Smooth muscle cell (in vitro differentiated cells): Measurements from ENCODE around the gene EMC10. TPM values are rescaled to one million over a fixed set of nuclear protein-coding genes. Genes with fewer than 3 reads are reported as not detected.

Experiments used
- DNase-seq: peaks from one replicate; lab custom pipeline; 2025; ENCODE audit not compliant: unreplicated experiment; lab: John Stamatoyannopoulos, UW
- H2AFZ ChIP-seq: fragments of 200-600 bp; sonication (generic); 2 replicates; pipeline ENCODE4 v1.6.0; 2016; ENCODE audit warnings: antibody characterized with exemption, low read depth, mild to moderate bottlenecking
- H3F3A ChIP-seq: fragments of 200-600 bp; sonication (generic); 2 replicates; pipeline ENCODE4 v1.6.0; 2017; ENCODE audit warnings: antibody characterized with exemption, low read depth
- H3K27ac ChIP-seq: fragments of 200-600 bp; sonication (generic); 2 replicates; pipeline ENCODE4 v1.5.1; 2016; ENCODE audit warnings: low read depth, mild to moderate bottlenecking
- H3K27me3 ChIP-seq: fragments of 200-600 bp; sonication (generic); 2 replicates; pipeline ENCODE4 v1.6.1; 2016; ENCODE audit warnings: low read depth, mild to moderate bottlenecking
- H3K36me3 ChIP-seq: fragments of 200-600 bp; sonication (generic); 2 replicates; pipeline ENCODE4 v1.5.1; 2016; ENCODE audit warnings: low read depth
- H3K4me1 ChIP-seq: fragments of 200-600 bp; sonication (generic); 2 replicates; pipeline ENCODE4 v1.5.1; 2016; ENCODE audit warnings: low read depth
- H3K4me2 ChIP-seq: fragments of 200-600 bp; sonication (generic); 2 replicates; pipeline ENCODE4 v1.6.0; 2016; ENCODE audit warnings: mild to moderate bottlenecking
- H3K4me3 ChIP-seq: fragments of 200-600 bp; sonication (generic); 2 replicates; pipeline ENCODE4 v1.5.1; 2016; ENCODE audit warnings: mild to moderate bottlenecking
- H3K79me2 ChIP-seq: fragments of 200-600 bp; sonication (generic); 2 replicates; pipeline ENCODE4 v1.6.0; 2016; ENCODE audit warnings: low read depth, mild to moderate bottlenecking
- H3K9ac ChIP-seq: fragments of 200-600 bp; sonication (generic); 2 replicates; pipeline ENCODE4 v1.6.0; 2016; ENCODE audit warnings: low read depth
- H3K9me3 ChIP-seq: fragments of 200-600 bp; sonication (generic); replicated peaks from 2 replicates; pipeline ENCODE4 v1.5.1; 2016; ENCODE audit warnings: low read depth
- H4K20me1 ChIP-seq: fragments of 200-600 bp; sonication (generic); 2 replicates; pipeline ENCODE4 v1.6.0; 2016; ENCODE audit warnings: low read depth
- CTCF ChIP-seq: fragments of 200-600 bp; sonication (generic); IDR thresholded peaks from 2 replicates; pipeline ENCODE4 v1.5.1; 2017; ENCODE audit warnings: borderline replicate concordance, mild to moderate bottlenecking, antibody characterized with exemption; ENCODE audit not compliant: insufficient read depth, poor library complexity, severe bottlenecking
- WGBS: methylation state at CpG from one replicate; pipeline ENCODE4 v1.1.7; 2016; ENCODE audit warnings: low lambda C conversion rate; 5-methylcytosine and 5-hydroxymethylcytosine counted together
- polyA plus RNA-seq: library from polyadenylated mRNA; unstranded; fragments of >200 nt; fragmentation: Nextera tagmentation; extraction: Ambion mirVana; gene quantifications from 2 replicates; pipeline ENCODE4 v1.2.1, GENCODE V29; 2016
- total RNA-seq: library from RNA; depleted of rRNA; stranded (reverse); fragments of >200 nt; gene quantifications from 2 replicates; pipeline ENCODE4 v1.2.3, GENCODE V29; 2014

EMC10 gene
- total and polyA plus RNA-seq, 2 experiments from 2014 or later = 18.0 to 51.7 TPM

DNA sequence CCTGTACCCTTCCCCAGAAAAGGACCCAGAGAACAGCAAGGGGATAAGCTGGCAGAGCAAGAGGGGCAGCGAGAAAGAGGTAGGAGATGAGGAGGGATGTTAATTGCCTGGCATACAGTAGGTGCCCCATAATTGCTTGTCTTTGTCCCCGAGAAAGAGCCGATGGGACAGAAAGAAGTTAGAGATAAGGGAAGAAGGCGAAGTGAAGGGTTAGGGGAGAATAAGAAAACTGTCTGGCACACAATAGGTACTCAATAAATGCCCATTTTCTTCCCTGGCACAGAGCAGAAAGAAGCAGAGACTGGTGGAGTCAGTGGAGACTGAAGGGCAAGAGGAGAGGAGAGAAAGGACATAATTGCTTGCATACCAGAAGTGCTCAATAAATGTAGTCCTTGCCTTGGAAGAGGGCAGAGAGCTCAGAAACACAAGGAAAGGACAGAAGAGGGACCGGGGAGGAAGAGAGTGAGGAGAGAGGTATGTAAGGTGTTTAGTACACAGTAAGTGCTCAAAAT, 18.8 kb downstream of the EMC10 start:
- no peak overlapping the region for H3K4me3 ChIP-seq
- no peaks in the 10 kb centered on the region for H3K4me1 ChIP-seq
- WGBS = 88% methylated on average over 5 of the region's 5 CpGs
- peaks cover 18% of the 10 kb centered on the region for H3K27me3 ChIP-seq
- no peak overlapping the region for H3K27ac ChIP-seq
- no peaks in the 10 kb centered on the region for H3K36me3 ChIP-seq
- H4K20me1 ChIP-seq = no peaks in the 10 kb centered on the region
- no peak overlapping the region for H2AFZ ChIP-seq
- H3K79me2 ChIP-seq = no peaks in the 10 kb centered on the region
- no peak overlapping the region for H3K9ac ChIP-seq
- DNase-seq = no peak
- TF ChIP-seq CTCF = no peak
- no peaks in the 10 kb centered on the region for H3K9me3 ChIP-seq
- no peaks in the 10 kb centered on the region for H3F3A ChIP-seq
- H3K4me2 ChIP-seq = no peak overlapping the region

- Histone ChIP-seq H3K4me2 (no peak overlapping the region), H3K36me3 (no peaks in the 10 kb centered on the region), H3K4me1 (no peaks in the 10 kb centered on the region), H3K9ac (no peak overlapping the region), H2AFZ (no peak overlapping the region), H4K20me1 (no peaks in the 10 kb centered on the region), H3K27me3 (peaks cover 18% of the 10 kb centered on the region), H3K79me2 (no peaks in the 10 kb centered on the region), H3K9me3 (no peaks in the 10 kb centered on the region), H3K4me3 (no peak overlapping the region), H3F3A (no peaks in the 10 kb centered on the region), H3K27ac (no peak overlapping the region)
- 73% methylated on average over 29 of the region's 30 CpGs for WGBS
- DNase-seq = no peak
- TF ChIP-seq CTCF = no peak
Observed at GRCh38 chr19:50496189-50497021, 20.1 kb downstream of the EMC10 start.

DNA sequence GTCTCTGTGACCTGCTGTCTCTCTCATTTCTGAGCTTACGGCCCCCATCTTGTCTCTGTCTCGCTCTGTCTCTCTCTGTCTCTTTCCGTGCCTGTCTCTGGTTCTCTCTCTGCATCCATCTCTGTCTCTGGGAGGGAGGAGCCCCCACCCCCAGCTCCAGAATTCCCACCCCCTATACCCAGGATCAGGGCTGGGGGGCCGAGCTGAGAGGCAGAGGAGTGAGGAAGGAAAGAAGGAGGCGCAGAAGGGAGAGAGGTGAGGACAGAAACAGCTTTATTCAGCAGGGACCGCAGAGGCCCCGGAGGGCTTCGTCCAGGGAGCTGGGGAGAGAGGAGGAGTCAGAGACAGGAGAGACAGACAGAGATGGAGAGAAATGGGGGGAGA, 20.7 kb downstream of the EMC10 start:
- H3K79me2 ChIP-seq = no peaks in the 10 kb centered on the region
- H3K4me3 ChIP-seq = no peak overlapping the region
- no peaks in the 10 kb centered on the region for H4K20me1 ChIP-seq
- no peaks in the 10 kb centered on the region for H3K9me3 ChIP-seq
- H3K27me3 ChIP-seq = peaks cover 18% of the 10 kb centered on the region
- H2AFZ ChIP-seq = no peak overlapping the region
- no peak for DNase-seq
- no peak overlapping the region for H3K27ac ChIP-seq
- 81% methylated on average over 8 of the region's 8 CpGs for WGBS
- no peaks in the 10 kb centered on the region for H3K4me1 ChIP-seq
- no peak for TF ChIP-seq CTCF
- H3K36me3 ChIP-seq = no peaks in the 10 kb centered on the region
- no peak overlapping the region for H3K4me2 ChIP-seq
- no peak overlapping the region for H3K9ac ChIP-seq
- no peaks in the 10 kb centered on the region for H3F3A ChIP-seq
